GM12875 (cell line): ENCODE data around the gene MRPS10.

Experiments used
- H3K4me3 ChIP-seq: one replicate; pipeline ENCODE4 v1.5.1; 2011; ENCODE audit warnings: low read depth, low read length, control low read depth
- TF ChIP-seq, protein P1 (sequence below): IDR thresholded peaks from 2 replicates; pipeline ENCODE4 v1.5.1; 2011; ENCODE audit warnings: low read depth, mild to moderate bottlenecking, control low read depth, inconsistent platforms, low read length, moderate library complexity, borderline replicate concordance; ENCODE audit not compliant: insufficient read depth

Gene MRPS10

DNA sequence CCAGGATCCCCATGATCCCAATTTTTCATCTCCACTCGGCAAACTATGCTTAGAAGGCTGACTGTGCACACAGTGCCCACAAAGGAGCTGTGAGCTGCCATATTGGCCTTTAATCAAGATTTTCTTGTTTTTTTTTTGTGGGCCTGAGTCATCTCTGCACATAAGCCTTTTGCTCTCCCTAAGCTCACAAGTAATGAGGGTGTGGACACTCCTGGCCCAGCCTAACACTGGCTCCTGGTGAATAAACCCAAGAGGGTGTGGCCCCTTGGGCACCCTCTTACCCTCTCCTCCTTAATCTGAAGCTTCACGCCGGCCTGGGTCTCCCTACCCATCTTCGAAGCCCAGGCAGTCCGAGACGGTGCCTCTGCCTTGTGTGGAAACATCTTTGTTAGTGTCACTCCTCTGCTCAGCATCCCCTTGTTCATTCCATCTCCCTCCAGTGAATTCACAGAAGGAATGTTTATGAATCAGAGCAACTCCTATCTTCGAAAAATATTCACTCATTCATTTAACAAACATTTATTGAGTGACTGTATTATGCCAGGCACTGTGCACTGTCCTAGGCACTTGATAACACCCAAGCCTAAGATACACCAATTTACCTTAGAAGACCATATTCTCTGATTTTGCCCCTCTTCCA, 22.2 kb upstream of the MRPS10 start:
- TF ChIP-seq, protein P1, sequence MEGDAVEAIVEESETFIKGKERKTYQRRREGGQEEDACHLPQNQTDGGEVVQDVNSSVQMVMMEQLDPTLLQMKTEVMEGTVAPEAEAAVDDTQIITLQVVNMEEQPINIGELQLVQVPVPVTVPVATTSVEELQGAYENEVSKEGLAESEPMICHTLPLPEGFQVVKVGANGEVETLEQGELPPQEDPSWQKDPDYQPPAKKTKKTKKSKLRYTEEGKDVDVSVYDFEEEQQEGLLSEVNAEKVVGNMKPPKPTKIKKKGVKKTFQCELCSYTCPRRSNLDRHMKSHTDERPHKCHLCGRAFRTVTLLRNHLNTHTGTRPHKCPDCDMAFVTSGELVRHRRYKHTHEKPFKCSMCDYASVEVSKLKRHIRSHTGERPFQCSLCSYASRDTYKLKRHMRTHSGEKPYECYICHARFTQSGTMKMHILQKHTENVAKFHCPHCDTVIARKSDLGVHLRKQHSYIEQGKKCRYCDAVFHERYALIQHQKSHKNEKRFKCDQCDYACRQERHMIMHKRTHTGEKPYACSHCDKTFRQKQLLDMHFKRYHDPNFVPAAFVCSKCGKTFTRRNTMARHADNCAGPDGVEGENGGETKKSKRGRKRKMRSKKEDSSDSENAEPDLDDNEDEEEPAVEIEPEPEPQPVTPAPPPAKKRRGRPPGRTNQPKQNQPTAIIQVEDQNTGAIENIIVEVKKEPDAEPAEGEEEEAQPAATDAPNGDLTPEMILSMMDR = no peak
- H3K4me3 ChIP-seq = no peak overlapping the region

DNA sequence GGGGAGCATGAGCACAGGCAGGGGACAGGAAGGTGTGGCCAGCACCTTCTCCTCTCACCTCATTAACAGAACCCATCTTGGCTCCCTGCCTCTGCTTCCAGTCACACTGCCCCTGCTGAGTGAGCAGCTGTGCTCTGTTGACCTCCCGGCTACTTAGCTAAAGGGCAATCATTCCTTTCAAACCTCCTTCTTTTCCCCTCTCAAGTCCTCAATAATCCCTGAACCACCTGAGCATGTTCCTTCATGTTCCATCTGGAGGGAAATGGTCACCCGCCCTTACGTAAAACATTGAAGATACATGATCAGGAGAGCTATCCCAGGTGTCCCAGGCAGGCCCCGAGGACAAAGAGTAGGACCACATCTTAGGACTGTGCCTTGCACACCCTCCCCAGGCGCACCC, 21.7 kb upstream of the MRPS10 start:
- H3K4me3 ChIP-seq = no peak overlapping the region
- TF ChIP-seq, protein P1 = no peak

DNA sequence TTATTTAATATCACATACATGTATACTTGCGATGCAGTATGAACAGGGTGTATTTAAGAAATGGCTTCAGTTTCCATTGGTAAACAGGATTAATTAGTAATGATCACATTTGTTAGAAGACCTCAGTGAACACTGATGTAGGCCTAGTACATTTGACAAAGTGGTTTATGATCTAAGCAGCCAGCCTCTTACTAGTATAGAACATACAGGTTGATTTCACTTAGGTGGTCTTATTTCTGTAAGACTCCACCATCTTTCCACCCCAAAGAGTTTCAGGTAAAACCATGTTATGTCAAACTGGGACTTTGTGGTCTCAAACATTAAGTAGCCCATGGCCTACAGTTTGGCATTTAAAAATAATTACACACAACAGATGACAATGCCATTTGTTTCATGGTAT, 20.2 kb upstream of the MRPS10 start:
- H3K4me3 ChIP-seq = no peak overlapping the region
- TF ChIP-seq, protein P1 = no peak

DNA sequence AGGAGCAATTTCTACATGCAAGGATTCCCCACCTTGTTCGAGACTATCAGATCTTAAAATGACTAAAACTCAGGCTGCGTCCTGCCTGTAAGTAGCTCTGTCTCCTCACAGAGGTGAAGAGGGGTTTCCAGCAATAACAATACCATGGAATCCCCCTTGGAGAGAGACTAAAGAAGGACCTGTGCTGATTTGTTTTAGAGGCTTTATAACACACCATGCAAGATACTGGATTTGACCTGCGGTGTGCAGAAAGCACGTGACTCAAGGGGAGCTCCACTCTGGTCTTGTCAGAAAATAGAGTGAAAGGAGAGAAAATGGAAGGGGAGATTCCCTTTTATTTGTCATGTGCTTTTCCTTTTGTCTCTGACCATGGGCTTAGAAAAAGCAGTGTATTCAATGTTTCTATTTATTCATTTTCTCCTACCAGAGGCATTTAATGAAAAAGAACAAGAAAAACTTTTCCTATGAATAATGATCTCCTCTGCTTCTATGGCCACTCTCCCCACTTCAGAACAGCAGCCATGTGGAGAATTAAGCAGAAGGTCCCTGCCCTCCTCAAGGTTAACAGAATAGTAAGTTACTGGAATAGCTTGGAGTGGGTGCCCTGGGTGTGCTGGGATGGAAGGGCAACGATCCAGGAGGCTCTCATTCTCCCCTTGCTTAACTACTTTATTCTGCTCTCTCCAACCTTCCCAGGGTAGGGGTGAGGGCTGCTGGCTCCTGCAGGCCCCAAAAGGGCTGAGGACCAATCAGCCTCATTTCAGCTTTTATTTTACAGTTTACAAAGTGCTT, 19.2 kb upstream of the MRPS10 start:
- TF ChIP-seq, protein P1 = no peak
- no peak overlapping the region for H3K4me3 ChIP-seq

DNA sequence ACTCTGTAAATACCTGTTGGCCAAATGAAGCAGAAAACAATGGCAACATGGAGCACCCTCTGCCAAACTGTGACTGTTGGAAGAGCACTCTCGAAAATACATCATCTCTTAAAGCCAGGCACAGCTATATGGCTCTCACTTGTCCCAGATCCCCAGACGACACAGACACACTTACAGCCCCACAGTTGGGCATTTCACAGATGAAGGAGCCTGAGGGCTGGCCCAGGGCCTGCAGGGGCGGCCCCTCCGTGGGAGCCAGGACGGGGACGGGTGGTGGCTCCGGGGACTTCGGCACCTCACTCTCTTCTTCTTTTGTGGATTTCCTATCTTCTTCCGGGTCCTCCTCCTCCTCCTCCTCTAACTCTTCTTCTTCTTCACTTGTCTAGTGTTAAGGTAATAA, 18.4 kb upstream of the MRPS10 start:
- TF ChIP-seq, protein P1 = no peak
- no peak overlapping the region for H3K4me3 ChIP-seq

DNA sequence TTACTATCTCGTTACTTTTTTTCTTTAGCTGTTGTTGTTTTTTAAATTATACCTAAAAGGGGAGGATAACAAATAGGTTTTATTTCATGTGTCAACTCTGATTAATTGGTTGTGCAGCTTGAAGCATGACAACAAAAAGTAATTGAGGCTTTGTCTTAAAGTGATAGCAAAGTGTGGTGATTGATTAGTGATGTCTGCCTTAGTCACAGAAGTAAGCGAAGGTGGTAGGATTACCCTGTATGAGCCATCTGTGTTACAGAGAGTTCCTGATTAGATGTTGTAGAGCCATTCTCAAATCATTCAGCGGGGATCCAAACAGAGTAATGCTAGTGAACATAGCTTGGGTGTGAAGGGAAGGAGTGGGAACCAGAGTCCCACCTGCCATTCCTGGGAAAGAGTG, 14.4 kb upstream of the MRPS10 start:
- H3K4me3 ChIP-seq = no peak overlapping the region
- TF ChIP-seq, protein P1 = no peak
